BLaER1 treated with 17β-estradiol and CSF1 and Interleukin-3, amounts not matched to agents 10 nM and 100 nM (cell line): Measurements from ENCODE around the gene CD3D.

ENCODE experiments used
- H3K27ac ChIP-seq, 11 experiments: shearing (Covaris generic); formaldehyde crosslinking; 2 replicates each; pipeline ENCODE4 v1.8.1; 2022
- H3K27me3 ChIP-seq, 11 experiments: shearing (Covaris generic); formaldehyde crosslinking; 2 replicates each; pipeline ENCODE4 v1.8.1; 2022
- H3K36me3 ChIP-seq, 11 experiments: shearing (Covaris generic); formaldehyde crosslinking; 2 replicates each; pipeline ENCODE4 v1.8.1; 2022
- H3K4me1 ChIP-seq, 10 experiments: shearing (Covaris generic); formaldehyde crosslinking; 2 replicates each; pipeline ENCODE4 v1.8.1; 2022
- H3K4me2 ChIP-seq, 11 experiments: shearing (Covaris generic); formaldehyde crosslinking; 2 replicates each; pipeline ENCODE4 v1.8.1; 2022
- H3K4me3 ChIP-seq, 10 experiments: shearing (Covaris generic); formaldehyde crosslinking; 2 replicates each; pipeline ENCODE4 v1.8.1; 2022
- H3K9ac ChIP-seq, 11 experiments: shearing (Covaris generic); formaldehyde crosslinking; 2 replicates each; pipeline ENCODE4 v1.8.1; 2022
- H3K9me3 ChIP-seq, 11 experiments: shearing (Covaris generic); formaldehyde crosslinking; replicated peaks in 1 of 11; 2 replicates each; pipeline ENCODE4 v1.8.1; 2022
- H4K20me1 ChIP-seq, 11 experiments: shearing (Covaris generic); formaldehyde crosslinking; 2 replicates each; pipeline ENCODE4 v1.8.1; 2022
- Cebpa-rat ChIP-seq, 11 experiments: shearing (Covaris generic); IDR thresholded peaks; 2 replicates each; pipeline ENCODE4 v1.8.1; 2022

CD3D gene

DNA sequence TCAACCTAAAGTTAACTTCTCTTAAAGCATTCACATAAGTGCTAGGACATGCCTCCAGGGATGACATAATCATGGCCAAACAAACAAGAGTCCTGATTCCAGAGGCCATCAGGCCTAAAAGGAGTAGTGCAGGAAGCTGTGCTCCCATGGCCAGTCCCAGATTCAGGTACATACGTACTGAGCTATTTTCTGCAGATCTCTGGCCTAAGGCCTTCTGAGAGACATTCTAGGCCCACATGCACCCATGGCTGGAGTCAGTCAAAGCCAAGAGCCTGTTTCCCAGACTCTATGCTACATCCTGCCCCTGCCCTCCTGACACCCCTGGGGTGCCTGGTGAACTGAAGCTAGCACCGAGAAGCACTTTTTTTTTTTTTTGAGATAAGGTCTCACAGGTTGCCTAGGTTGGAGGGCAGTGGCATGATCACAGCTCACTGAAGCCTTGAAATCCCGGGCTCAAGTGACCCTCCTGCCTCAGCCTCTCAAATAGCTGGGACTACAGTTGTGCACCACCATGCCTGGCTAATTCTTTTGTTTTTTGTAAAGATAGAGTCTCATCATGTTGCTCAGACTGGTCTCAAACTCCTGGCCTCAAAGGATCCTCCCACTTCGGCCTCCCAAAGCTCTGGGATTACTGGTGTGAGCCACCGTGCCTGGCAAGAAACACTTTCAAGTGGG lies 553 bp downstream of the CD3D start:
- no peak for TF ChIP-seq Cebpa-rat (IDR thresholded peaks at IDR 0.05)
- no peaks in the 10 kb centered on the region for H3K27me3 ChIP-seq
- no peak overlapping the region for H3K4me3 ChIP-seq
- H3K9me3 ChIP-seq, result no peaks in the 10 kb centered on the region
- H3K9ac ChIP-seq, result no peak overlapping the region
- peaks cover 7 to 12% (median 9%) of the 10 kb centered on the region in 10 experiments; a peak in 18 of 20 replicates for H3K4me1 ChIP-seq
- no peak overlapping the region for H3K4me2 ChIP-seq
- no peaks in the 10 kb centered on the region for H4K20me1 ChIP-seq
- H3K36me3 ChIP-seq, result no peaks in the 10 kb centered on the region
- H3K27ac ChIP-seq, result no peak overlapping the region

DNA sequence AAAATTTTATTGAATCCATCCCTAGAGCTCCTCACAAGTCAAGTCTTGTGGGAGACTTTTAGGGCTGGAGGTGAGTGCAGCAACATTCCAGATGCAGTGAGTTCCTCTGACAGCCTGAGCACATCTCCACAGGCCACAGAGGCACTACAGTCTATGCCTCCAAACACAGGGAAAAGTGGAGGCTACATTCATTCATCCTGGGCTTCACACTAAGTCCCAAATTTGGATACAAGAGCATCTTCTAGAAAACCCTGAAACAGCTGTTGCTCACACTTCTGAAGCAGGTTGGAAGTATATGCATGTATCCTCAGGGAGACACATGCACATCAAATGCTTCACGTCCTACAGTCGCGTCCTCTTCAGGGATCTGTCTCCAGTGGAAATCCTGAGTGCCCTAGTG lies 1.2 kb downstream of the CD3D start:
- TF ChIP-seq Cebpa-rat (IDR thresholded peaks at IDR 0.05), result no peak
- H3K4me1 ChIP-seq, result peaks cover 7 to 12% (median 9%) of the 10 kb centered on the region in 10 experiments; a peak in 18 of 20 replicates
- H3K4me3 ChIP-seq, result no peak overlapping the region
- H4K20me1 ChIP-seq, result no peaks in the 10 kb centered on the region
- H3K27me3 ChIP-seq, result no peaks in the 10 kb centered on the region
- H3K4me2 ChIP-seq, result no peak overlapping the region
- H3K9ac ChIP-seq, result no peak overlapping the region
- H3K27ac ChIP-seq, result no peak overlapping the region
- no peaks in the 10 kb centered on the region for H3K36me3 ChIP-seq
- no peaks in the 10 kb centered on the region for H3K9me3 ChIP-seq

DNA sequence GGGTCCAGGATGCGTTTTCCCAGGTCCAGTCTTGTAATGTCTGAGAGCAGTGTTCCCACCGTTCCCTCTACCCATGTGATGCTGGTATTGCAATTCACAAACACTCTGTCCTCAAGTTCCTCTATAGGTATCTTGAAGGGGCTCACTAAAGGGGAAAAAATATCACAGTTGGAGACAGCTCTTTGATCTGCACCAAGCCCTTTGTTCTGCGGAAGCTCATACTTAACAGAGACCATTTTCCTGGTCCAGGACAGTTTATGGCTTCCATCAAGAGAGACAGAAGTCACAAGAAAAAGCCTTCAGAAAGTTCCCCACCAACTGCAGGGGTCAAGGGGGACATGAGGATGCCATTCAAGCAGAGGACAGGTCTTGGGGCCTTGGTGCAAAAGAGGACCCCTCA lies 2.1 kb downstream of the CD3D start:
- H3K4me2 ChIP-seq, result no peak overlapping the region
- peaks cover 7 to 12% (median 9%) of the 10 kb centered on the region in 10 experiments; a peak in 18 of 20 replicates for H3K4me1 ChIP-seq
- H3K27ac ChIP-seq, result no peak overlapping the region
- H3K27me3 ChIP-seq, result no peaks in the 10 kb centered on the region
- H3K4me3 ChIP-seq, result no peak overlapping the region
- no peaks in the 10 kb centered on the region for H4K20me1 ChIP-seq
- no peaks in the 10 kb centered on the region for H3K36me3 ChIP-seq
- no peak for TF ChIP-seq Cebpa-rat (IDR thresholded peaks at IDR 0.05)
- no peaks in the 10 kb centered on the region for H3K9me3 ChIP-seq
- H3K9ac ChIP-seq, result no peak overlapping the region

DNA sequence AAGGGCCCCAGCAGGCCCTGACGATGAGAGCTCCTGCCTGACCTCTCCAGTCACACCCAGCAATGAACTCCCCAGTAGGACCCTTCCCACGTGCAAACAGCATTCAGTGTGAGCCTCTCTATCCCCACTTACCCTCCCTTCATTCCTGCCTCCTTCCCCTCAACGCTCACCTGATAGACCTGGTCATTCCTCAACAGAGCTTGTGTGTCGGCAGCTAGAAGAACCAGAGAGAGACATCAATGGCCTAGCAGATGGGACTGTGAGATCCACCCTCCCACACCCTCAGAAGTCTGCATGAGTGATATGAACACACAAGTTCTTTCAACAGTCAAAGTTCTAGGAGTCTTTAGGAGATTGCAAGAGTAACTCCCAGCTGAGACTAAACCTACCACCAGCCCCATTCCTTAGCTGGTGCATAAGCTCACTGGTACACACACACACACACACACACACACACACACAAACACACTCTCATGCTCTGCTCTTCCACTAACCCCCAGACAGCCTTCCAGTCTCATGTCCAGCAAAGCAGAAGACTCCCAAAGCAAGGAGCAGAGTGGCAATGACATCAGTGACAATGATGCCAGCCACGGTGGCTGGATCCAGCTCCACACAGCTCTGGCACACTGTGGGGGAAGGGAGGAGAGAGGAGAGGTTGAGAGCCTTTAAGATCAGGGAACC lies 3.1 kb downstream of the CD3D start:
- H3K9me3 ChIP-seq, result no peaks in the 10 kb centered on the region
- H3K9ac ChIP-seq, result no peak overlapping the region
- peaks cover 7 to 12% (median 9%) of the 10 kb centered on the region in 10 experiments; a peak in 18 of 20 replicates for H3K4me1 ChIP-seq
- H3K27me3 ChIP-seq, result no peaks in the 10 kb centered on the region
- no peaks in the 10 kb centered on the region for H4K20me1 ChIP-seq
- H3K4me2 ChIP-seq, result peak overlapping the region in 9 of 11 experiments; percentile 26 to 62 (median 51); a peak in 13 of 22 replicates
- no peak for TF ChIP-seq Cebpa-rat (IDR thresholded peaks at IDR 0.05)
- H3K36me3 ChIP-seq, result no peaks in the 10 kb centered on the region
- no peak overlapping the region for H3K4me3 ChIP-seq
- H3K27ac ChIP-seq, result no peak overlapping the region

DNA sequence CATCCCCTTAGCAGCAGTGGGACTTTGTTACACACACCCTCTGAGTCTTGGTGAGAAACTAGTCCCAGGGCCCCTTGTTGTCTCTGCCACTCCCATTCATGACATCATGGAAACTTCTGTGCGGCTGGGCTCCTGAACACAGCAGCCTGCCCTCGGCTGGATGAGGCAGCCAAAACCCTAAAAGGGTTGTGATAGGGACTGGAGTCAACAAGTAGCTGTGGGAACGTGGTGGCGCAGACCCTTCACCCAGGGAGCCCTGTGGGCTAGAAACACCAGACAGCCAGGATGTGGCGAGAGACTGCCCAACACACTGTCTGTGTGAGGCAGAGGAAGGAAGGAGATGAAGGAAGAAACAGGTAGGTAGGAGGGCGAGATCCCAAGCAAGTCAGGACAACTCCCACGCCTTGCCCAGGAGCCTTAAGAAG lies 3.9 kb downstream of the CD3D start:
- H3K27ac ChIP-seq, result no peak overlapping the region
- peak overlapping the region; percentile 20 to 62 (median 42) for H3K4me2 ChIP-seq
- H3K36me3 ChIP-seq, result no peaks in the 10 kb centered on the region
- no peak overlapping the region for H3K4me3 ChIP-seq
- H3K4me1 ChIP-seq, result peaks cover 7 to 12% (median 9%) of the 10 kb centered on the region in 10 experiments; a peak in 18 of 20 replicates
- TF ChIP-seq Cebpa-rat (IDR thresholded peaks at IDR 0.05), result no peak
- H3K9ac ChIP-seq, result no peak overlapping the region
- H4K20me1 ChIP-seq, result no peaks in the 10 kb centered on the region
- no peaks in the 10 kb centered on the region for H3K27me3 ChIP-seq
- peaks cover 0 to 2% (median 0%) of the 10 kb centered on the region in 11 experiments; a peak in 2 of 22 replicates for H3K9me3 ChIP-seq

DNA sequence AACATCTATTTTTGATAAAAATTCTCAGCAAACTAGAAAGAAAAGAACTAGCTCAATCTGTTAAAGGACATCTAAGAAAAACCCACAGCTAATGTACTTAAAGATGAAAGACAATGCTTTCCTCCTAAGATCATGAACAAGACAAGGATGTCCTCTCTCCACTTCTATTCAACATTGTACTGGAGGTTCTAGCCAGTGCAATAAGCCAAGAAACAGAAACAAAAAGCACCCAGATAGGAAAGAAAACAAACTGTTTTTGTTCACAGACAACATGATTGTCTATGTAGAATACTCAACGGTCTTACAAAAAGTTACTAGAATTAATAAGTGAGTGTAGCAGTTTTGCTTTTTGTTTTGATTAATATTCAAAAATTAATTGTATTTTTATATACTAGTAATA lies 7.8 kb downstream of the CD3D start:
- Histone ChIP-seq H3K4me2 (no peak overlapping the region), H3K27me3 (no peaks in the 10 kb centered on the region), H3K4me1 (peaks cover 7 to 12% (median 9%) of the 10 kb centered on the region in 10 experiments; a peak in 18 of 20 replicates), H3K27ac (no peak overlapping the region), H3K4me3 (no peak overlapping the region), H4K20me1 (no peaks in the 10 kb centered on the region), H3K9ac (no peak overlapping the region), H3K36me3 (no peaks in the 10 kb centered on the region), H3K9me3 (peaks cover 4 to 20% (median 11%) of the 10 kb centered on the region in 11 experiments; a peak in 18 of 22 replicates)
- no peak for TF ChIP-seq Cebpa-rat (IDR thresholded peaks at IDR 0.05)

DNA sequence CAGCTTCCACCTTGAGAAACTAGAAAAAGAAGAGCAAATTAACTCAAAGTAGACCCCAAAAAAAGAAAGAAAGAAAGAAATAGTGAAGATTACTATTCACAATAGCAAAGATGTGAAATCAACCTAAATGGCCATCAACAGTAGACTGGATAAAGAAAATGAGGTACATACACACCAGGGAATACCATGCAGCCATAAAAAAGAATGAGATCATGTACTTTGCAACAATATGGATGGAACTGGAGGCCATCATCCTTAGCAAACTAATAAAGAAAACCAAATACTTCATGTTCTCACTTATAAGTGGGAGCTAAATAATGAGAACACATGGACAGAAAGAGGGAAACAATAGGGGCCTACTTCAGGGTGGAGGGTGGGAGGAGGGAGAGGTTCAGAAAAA lies 13.8 kb downstream of the CD3D start:
- Histone ChIP-seq H3K9me3 (peaks cover 4 to 22% (median 12%) of the 10 kb centered on the region in 11 experiments; a peak in 18 of 22 replicates), H4K20me1 (no peaks in the 10 kb centered on the region), H3K27ac (no peak overlapping the region), H3K9ac (no peak overlapping the region), H3K36me3 (no peaks in the 10 kb centered on the region), H3K4me1 (peaks cover 0 to 6% (median 0%) of the 10 kb centered on the region in 10 experiments; a peak in 1 of 20 replicates), H3K4me3 (no peak overlapping the region), H3K4me2 (no peak overlapping the region), H3K27me3 (no peaks in the 10 kb centered on the region)
- no peak for TF ChIP-seq Cebpa-rat (IDR thresholded peaks at IDR 0.05)

DNA sequence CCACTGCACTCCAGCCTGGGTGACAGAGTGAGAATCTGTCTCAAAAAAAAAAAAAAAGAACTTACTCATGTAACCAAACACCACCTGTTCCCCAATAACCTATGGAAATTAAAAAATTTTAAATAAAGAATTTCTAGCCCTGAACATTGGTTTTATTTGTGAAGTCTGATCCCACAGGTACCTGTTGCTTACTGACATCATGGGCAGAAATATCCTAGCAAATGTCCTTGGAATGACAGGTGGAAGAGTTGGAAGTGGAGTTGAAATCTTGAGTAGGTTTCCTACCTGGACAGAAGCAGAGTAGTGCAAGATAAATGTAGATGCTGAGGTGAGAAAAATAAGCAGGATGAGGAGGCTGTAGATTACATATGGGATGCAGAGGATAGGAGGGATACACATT lies 17.2 kb downstream of the CD3D start:
- H3K9ac ChIP-seq, result no peak overlapping the region
- H3K9me3 ChIP-seq, result peaks cover 0 to 11% (median 0%) of the 10 kb centered on the region in 11 experiments; a peak in 6 of 22 replicates
- H3K27me3 ChIP-seq, result no peaks in the 10 kb centered on the region
- TF ChIP-seq Cebpa-rat (IDR thresholded peaks at IDR 0.05), result no peak
- no peak overlapping the region for H3K27ac ChIP-seq
- H3K4me1 ChIP-seq, result peaks cover 15 to 35% (median 21%) of the 10 kb centered on the region in 10 experiments
- no peaks in the 10 kb centered on the region for H3K36me3 ChIP-seq
- H4K20me1 ChIP-seq, result no peaks in the 10 kb centered on the region
- H3K4me2 ChIP-seq, result no peak overlapping the region
- H3K4me3 ChIP-seq, result no peak overlapping the region

DNA sequence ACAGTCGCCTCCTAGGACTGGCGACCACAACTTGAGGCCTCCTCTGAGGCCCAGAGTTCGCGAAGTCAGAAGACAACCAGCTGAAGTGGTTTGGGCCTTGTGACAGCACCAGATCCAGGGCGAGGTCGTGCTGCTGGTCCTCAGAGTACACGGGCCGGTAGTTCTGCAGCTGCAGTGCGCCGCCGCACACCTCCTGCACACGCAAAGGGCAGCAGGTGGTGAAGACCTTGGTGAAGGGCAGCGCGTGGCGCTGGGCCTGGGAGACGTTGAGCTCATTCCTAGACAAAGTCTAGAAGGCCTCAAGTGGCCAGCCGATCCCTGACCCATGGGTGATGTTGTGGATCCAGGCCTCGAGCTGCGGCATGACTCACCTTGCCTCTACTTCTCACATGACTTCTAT lies 19.8 kb downstream of the CD3D start:
- no peaks in the 10 kb centered on the region for H4K20me1 ChIP-seq
- no peak for TF ChIP-seq Cebpa-rat (IDR thresholded peaks at IDR 0.05)
- H3K9me3 ChIP-seq, result peaks cover 0 to 5% (median 0%) of the 10 kb centered on the region in 11 experiments; a peak in 2 of 22 replicates
- H3K9ac ChIP-seq, result no peak overlapping the region
- H3K27ac ChIP-seq, result peak overlapping the region in 1 of 11 experiments; percentile 20; a peak in 1 of 22 replicates
- H3K4me2 ChIP-seq, result peak overlapping the region in 8 of 11 experiments; percentile 26 to 95 (median 68); a peak in 11 of 22 replicates
- no peak overlapping the region for H3K4me3 ChIP-seq
- H3K27me3 ChIP-seq, result no peaks in the 10 kb centered on the region
- H3K4me1 ChIP-seq, result peaks cover 36 to 56% (median 47%) of the 10 kb centered on the region in 10 experiments
- H3K36me3 ChIP-seq, result no peaks in the 10 kb centered on the region
